GM21717 (cell line): ENCODE data around the gene POLR1D.

ENCODE experiments used
- ATAC-seq: cut with Tn5 transposase; IDR thresholded peaks from one replicate; pipeline ENCODE4 v1.9.1; 2021; ENCODE audit warnings: mild to moderate bottlenecking, moderate library complexity; ENCODE audit not compliant: unreplicated experiment

POLR1D gene

DNA sequence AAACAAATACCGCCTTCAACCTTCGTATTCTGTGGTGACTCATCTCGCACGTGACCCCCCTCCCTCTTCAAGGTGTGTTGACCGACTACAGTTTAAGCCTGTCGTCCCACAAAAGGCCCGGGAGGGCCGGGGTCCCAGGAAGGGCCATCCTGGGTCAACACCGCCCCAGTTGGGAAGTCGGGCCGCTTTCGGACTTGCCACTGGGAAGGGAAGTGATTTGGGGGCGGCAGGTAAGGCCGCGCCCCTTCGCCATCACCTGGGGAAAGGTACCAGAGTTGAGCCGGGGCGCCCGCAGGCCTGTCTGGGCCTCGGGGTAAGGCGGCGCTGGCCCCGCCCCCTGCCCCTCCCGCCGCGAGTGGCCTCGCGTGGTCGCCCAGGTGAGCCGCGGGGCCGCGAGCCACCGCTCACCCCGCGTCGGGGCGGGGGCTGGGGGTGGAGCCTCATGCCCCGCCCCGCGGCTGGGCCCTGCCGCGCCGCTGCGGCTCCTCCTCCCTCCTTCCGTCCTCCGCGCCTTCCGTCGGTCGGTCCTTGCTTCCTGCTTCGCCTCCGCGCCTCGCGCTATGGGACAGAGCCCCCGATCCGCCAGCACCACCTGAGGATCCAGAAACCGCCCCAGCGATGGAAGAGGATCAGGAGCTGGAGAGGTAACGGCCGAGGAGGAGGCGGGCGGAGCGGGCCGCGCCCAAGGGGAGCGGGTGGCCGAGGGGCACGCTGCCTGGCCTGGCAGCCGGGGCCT, at the start of gene POLR1D:
POLR1D (plus strand) TSS at position 527 of the 736 bp plus-strand sequence; CDS start at position 619, 92 bp downstream.
- ATAC-seq: peak; percentile 52

GRCh38 chr13:27572234-27572901, 49.3 kb upstream of the POLR1D start:
- no peak for ATAC-seq

- no peak for ATAC-seq
Measured at GRCh38 chr13:27573265-27573664, 48.4 kb upstream of the POLR1D start.

DNA sequence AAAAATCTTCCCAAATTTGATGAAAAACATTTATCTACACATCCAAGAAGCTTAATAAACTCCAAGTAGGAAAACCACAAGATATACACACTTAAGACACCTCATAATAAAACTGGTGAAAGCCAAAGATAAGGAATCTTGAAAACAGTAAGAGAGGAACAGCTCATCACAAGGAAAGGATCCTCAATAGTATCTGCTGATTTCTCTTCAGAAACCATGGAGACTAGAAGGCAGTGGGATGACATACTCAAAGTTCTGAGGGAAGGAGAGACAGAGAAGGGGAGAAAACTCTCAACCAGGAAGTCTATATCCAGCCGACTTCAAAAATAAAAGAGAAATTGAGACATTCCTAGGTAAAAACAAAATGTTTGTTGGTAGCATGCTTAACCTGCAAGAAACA, 47.0 kb upstream of the POLR1D start:
- ATAC-seq: no peak

DNA sequence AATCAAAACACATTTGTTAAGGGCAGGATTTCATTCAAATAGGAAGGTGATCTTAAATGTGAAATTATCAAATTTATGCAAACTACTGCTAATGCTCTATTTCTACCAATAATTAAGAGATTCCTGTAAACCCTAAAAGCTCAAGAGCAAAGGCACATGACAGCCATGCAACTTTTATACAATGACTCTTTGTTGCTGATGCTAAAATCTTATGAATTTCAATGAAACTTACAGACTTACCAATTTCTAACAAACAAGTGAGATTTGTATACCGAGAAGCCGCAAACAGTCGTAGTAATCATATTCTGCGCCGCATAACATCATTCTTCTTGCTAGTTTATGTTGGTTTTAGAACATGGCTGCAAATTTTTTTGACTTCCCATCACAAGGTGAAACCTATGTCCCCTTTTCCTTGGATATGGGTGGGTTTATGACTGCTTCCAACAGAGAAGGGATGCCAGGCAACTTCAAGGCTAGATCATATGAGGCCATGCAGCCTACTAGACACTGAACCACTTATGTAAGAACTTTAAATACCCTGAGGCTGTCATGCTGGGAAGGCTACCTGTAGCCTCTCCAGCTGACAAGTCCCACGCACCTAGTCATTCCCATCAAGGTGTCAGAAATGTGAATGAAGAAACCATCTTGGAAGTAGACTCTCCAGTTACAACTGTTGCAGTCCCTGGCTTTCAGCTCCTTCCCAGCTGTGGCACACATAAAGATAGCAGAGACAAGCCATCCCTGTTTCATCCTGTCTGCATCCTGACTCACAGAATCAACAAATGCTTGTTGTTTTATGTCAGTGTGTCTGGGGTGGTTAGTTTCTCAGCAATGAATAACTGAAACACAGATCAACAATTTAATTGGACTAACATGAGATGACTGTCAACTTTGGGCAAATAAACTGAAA, 43.3 kb upstream of the POLR1D start:
- no peak for ATAC-seq

DNA sequence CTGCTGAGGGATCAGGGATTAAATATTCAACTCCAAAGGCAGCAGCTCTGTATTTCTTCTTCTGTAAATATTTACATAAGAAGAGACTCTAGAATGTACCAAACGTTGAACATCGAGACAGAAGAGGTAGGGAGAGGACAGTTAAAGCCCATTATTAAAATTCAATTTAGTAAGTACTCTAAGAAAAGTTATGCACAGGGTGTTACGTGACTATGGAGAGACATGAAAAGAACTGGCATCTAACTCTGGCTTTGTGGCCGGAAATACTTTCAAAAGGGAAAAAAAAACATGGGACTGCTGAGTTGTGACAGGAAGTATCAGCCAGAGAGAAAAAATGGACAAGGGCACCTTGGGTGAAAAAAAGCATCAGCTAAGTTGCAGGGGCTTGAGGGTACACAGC, 38.0 kb upstream of the POLR1D start:
- ATAC-seq: no peak

GRCh38 chr13:27587095-27587746, 34.5 kb upstream of the POLR1D start:
- ATAC-seq: no peak

DNA sequence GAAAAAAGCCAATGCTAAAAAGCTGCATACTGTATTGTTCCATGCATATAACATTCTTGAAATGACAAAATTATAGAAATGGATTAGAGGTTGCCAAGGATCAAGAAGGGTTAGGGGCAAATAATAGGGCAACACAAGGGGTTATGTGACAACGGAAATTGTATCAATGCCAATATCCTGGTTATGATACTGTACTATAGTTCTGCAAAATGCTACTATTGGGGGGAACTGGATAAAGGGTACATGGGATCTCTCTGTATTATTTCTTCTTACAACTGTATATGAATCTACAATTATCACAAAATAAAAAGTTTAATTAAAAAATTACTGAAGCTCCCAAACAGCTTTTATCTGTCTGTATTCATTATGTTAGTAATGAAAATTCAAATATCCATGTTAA, 33.3 kb upstream of the POLR1D start:
- ATAC-seq: no peak

- ATAC-seq: no peak
Measured at GRCh38 chr13:27592865-27593264, 28.8 kb upstream of the POLR1D start.

- ATAC-seq: no peak
Measured at GRCh38 chr13:27593267-27593666, 28.4 kb upstream of the POLR1D start.

DNA sequence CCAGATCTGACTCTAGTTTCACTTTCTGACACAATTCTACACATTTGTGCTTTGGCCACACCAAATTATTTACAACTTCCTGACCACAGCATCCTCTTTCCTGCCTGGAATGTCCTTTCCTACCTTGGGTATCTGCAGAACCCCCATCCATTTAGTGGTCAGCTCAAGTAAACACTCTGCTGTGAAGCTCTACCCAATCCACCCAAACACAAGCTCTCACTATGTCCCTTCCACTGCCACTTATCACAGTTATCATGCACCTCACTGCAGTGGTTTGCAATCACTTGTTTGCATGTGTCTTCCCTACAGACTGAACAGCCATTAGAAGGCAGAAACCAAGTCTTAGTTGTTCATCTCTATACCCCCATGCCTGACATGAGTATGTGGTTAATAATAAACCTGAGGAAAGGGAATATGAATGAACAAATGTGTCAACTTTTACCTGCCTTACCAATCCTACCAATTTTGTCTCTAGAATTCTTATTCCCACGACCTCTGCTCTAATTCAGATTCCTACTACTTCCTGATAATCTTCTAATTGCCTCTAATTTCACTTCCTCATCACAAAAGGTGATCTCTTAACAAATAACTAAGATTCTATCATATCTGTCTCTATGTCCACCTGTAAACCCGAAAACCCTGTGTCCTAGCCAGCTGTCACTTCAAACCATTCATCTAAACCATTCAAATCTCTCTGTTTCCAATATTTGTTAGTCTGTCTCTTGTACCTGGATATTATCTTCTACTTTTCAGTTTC, 26.5 kb upstream of the POLR1D start:
- no peak for ATAC-seq

- ATAC-seq: no peak
Measured at GRCh38 chr13:27599096-27599495, 22.6 kb upstream of the POLR1D start.

DNA sequence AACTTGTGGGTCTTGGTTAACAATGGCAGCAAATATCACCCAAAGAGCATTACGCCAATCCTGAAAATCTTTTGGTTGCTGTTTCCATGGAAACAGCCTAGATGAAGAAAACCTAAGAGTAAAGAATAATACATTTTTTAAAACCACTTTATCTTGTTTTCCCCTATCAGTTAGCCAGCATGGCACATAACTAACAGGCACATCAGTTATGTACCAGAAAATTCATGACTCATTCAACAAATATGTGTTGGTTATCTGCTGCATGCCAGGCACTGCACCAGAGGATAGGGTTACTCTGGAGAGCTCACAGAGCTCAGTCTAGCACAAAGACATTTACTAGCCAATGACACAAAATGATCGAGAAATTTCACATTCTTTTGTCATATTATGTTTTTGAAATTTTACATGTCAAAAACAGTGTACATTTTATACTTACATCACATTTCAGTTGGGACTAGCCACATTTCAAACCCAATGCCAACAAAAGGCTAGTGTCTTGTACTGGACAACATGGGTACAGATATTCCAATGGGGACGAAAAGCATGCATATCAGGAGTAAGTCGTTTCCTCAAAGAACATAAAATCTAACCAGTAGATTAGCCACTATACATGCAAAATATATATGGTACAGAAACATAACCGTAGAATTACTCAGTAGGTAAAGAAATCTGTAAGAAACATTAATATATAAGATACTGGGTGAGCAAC, 21.7 kb upstream of the POLR1D start:
- no peak for ATAC-seq

DNA sequence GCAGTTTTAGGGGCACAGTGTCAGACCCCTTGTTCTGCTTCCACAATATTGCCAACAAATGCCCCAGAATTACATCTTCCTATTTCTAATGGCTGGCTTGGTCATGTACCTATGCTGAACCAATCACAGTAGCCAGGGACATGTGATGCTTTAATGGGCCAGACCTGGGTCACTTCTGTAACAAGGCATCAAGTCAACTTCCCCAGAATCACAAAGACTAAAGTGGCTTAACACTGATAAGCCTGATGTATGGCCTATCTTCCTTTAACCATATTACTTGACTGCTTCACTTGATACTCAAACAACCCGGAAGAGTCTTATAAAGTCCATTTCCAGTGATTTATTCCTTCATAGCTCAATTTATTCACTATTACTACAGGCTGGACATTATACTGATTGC, 21.0 kb upstream of the POLR1D start:
- no peak for ATAC-seq

DNA sequence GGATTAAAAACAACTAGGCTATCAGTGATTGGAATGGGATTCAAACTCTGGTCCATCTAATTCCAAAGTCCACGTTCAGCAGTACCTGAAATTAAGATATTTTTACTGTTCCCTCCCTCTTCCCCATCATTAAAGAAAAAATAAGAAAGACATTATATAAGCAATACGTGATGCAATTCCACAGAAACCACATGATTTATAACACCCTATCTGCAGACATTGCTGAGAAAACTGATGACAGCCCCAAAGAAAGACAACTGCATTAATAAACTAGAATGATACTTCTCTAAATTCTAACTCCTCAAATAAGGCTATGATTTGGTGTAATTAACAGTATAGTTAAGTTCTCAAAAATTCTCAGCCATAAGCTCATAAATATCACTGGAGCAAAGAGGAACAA, 20.5 kb upstream of the POLR1D start:
- ATAC-seq: no peak

- no peak for ATAC-seq
Measured at GRCh38 chr13:27601803-27602202, 19.9 kb upstream of the POLR1D start.

DNA sequence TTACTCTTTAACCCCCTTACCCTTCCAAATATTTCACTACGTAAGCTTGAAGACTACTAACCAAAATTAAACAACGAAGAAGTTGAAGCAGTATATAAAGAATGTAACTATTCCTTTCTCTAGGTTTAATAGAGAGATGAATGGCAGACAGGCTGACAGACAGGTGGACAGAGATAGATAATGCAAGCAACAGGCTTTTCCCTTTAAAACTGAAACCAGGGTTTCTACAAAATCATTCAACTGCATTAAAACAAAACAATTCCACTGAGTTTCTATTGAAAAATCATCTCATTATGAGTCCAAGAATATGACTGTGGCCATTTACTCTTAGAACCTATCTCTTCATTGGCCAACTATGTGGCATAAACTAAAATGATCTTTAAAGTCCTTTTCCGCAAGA, 16.6 kb upstream of the POLR1D start:
- ATAC-seq: no peak

- no peak for ATAC-seq
Measured at GRCh38 chr13:27605610-27606200, 16.0 kb upstream of the POLR1D start.

- no peak for ATAC-seq
Measured at GRCh38 chr13:27607125-27607524, 14.6 kb upstream of the POLR1D start.
